Measurements from ENCODE around the gene ATP2C1. TPM values are rescaled to one million over a fixed set of nuclear protein-coding genes. Genes with fewer than 3 reads are reported as not detected.
A peak's percentile ranks its signal among the peaks of the same experiment; 100 is the strongest.

ATP2C1 gene
- total and polyA plus RNA-seq, 2 donors from 2014 or later = 46.8 to 102 TPM

- Histone ChIP-seq H3K27me3 (ENCODE audit: control insufficient read depth, insufficient read depth, low read length) (no peaks in the 10 kb centered on the region), H3K9ac (ENCODE audit: low read length in 3 of 3) (no peak overlapping the region), H3K4me1 (ENCODE audit: control insufficient read depth in 2 of 3, insufficient read depth in 2 of 3, low read depth in 1 of 3, low read length in 3 of 3) (no peaks in the 10 kb centered on the region), H3K4me3 (ENCODE audit: low read length in 3 of 3) (no peak overlapping the region), H3K9me3 (ENCODE audit: control insufficient read depth in 2 of 3, insufficient read depth in 1 of 3, low read length in 3 of 3) (no peaks in the 10 kb centered on the region), H3K27ac (ENCODE audit: low read depth in 2 of 2, low read length in 2 of 2) (no peak overlapping the region), H3K36me3 (ENCODE audit: control insufficient read depth in 2 of 3, insufficient read depth in 3 of 3, low read length in 3 of 3) (peaks cover 3 to 5% (median 5%) of the 10 kb centered on the region in 3 donors)
- TF ChIP-seq CTCF (IDR thresholded peaks at IDR 0.05; ENCODE audit: borderline replicate concordance, extremely low read depth, insufficient read depth) = no peak
- intact Hi-C loops (cut with DNase I) = no loop called here
- DNase-seq (no peak), FAIRE-seq (no peak)
These were observed 55.0 kb downstream of the ATP2C1 start for GRCh38 chr3:130948929-130949328.

- FAIRE-seq = peak; percentile 19
- H3K9ac ChIP-seq (ENCODE audit: low read length in 3 of 3) = no peak overlapping the region
- H3K4me3 ChIP-seq (ENCODE audit: low read length in 3 of 3) = no peak overlapping the region
- H3K27me3 ChIP-seq (ENCODE audit: control insufficient read depth, insufficient read depth, low read length) = no peaks in the 10 kb centered on the region
- H3K27ac ChIP-seq (ENCODE audit: low read depth in 2 of 2, low read length in 2 of 2) = no peak overlapping the region
- TF ChIP-seq CTCF (IDR thresholded peaks at IDR 0.05; ENCODE audit: borderline replicate concordance, extremely low read depth, insufficient read depth) = no peak
- H3K4me1 ChIP-seq (ENCODE audit: control insufficient read depth in 2 of 3, insufficient read depth in 2 of 3, low read depth in 1 of 3, low read length in 3 of 3) = no peaks in the 10 kb centered on the region
- intact Hi-C loops (cut with DNase I) = no loop called here
- DNase-seq = no peak
- no peaks in the 10 kb centered on the region for H3K9me3 ChIP-seq (ENCODE audit: control insufficient read depth in 2 of 3, insufficient read depth in 1 of 3, low read length in 3 of 3)
- H3K36me3 ChIP-seq (ENCODE audit: control insufficient read depth in 2 of 3, insufficient read depth in 3 of 3, low read length in 3 of 3) = peaks cover 2 to 5% (median 3%) of the 10 kb centered on the region in 3 donors
These were observed 56.2 kb downstream of the ATP2C1 start for GRCh38 chr3:130950124-130950523.

GRCh38 chr3:130950641-130951040 lies 56.8 kb downstream of the ATP2C1 start:
- DNase-seq (no peak), FAIRE-seq (no peak)
- no peaks in the 10 kb centered on the region for H3K27me3 ChIP-seq (ENCODE audit: control insufficient read depth, insufficient read depth, low read length)

More at GRCh38 chr3:130950641-130951040, 56.8 kb downstream of the ATP2C1 start:
- H3K4me3 ChIP-seq (ENCODE audit: low read length in 3 of 3) = no peak overlapping the region
- no peak for TF ChIP-seq CTCF (IDR thresholded peaks at IDR 0.05; ENCODE audit: borderline replicate concordance, extremely low read depth, insufficient read depth)
- no peaks in the 10 kb centered on the region for H3K4me1 ChIP-seq (ENCODE audit: control insufficient read depth in 2 of 3, insufficient read depth in 2 of 3, low read depth in 1 of 3, low read length in 3 of 3)
- no peak overlapping the region for H3K9ac ChIP-seq (ENCODE audit: low read length in 3 of 3)
- H3K36me3 ChIP-seq (ENCODE audit: control insufficient read depth in 2 of 3, insufficient read depth in 3 of 3, low read length in 3 of 3) = peaks cover 2 to 5% (median 3%) of the 10 kb centered on the region in 3 donors
- H3K27ac ChIP-seq (ENCODE audit: low read depth in 2 of 2, low read length in 2 of 2) = no peak overlapping the region
- intact Hi-C loops (cut with DNase I) = no loop called here
- no peaks in the 10 kb centered on the region for H3K9me3 ChIP-seq (ENCODE audit: control insufficient read depth in 2 of 3, insufficient read depth in 1 of 3, low read length in 3 of 3)

Data from kidney (tissue), 14 donors.